Pancreas (tissue), 10 donors: ENCODE measurements around the gene AOC1. TPM values are rescaled to one million over a fixed set of nuclear protein-coding genes. Genes with fewer than 3 reads are reported as not detected.

Experiments used
- ATAC-seq, 4 donors: fragments of 200-7000 bp; cut with Tn5 transposase; one replicate each; pipeline versions ENCODE4 v1.8.0 to v1.9.1; 2020; ENCODE audit warnings: mild to moderate bottlenecking in 4 of 4, moderate library complexity in 4 of 4
- DNase-seq, 6 donors: peaks; one replicate each; pipeline ENCODE4 v3.0.0-alpha.2; 2020
- FAIRE-seq: peaks from 2 replicates; lab custom pipeline; 2012; peaks lifted over from hg19 to GRCh38; lab: Jason Lieb, UNC
- H3K27ac ChIP-seq, 4 donors: fragments of 200-600 bp; sonication (generic); 1 replicate in 3 of 4; 2 replicates in 1 of 4; pipeline versions ENCODE4 v1.5.0 to v1.8.0; 2020
- H3K27me3 ChIP-seq, 4 donors: fragments of 200-600 bp; one replicate each; pipeline ENCODE4 v1.8.0; 2021
- H3K36me3 ChIP-seq, 3 donors: fragments of 200-600 bp; sonication (generic) in 1 of 3; one replicate each; pipeline versions ENCODE4 v1.5.0 to v1.8.0; 2020 to 2021
- H3K4me1 ChIP-seq, 3 donors: fragments of 200-600 bp; one replicate each; pipeline ENCODE4 v1.8.0; 2021
- H3K4me3 ChIP-seq, 4 donors: fragments of 200-600 bp; sonication (generic) in 2 of 4; one replicate each; pipeline versions ENCODE4 v1.5.0 to v1.8.0; 2020 to 2021
- H3K9me3 ChIP-seq, 4 donors: fragments of 200-600 bp; one replicate each; pipeline ENCODE4 v1.8.0; 2021
- CTCF ChIP-seq, 4 donors: fragments of 200-600 bp; sonication (generic) in 3 of 4; IDR thresholded peaks; one replicate each; pipeline versions ENCODE4 v1.5.0 to v1.8.0; 2021; ENCODE audit warnings: antibody characterized with exemption in 4 of 4
- WGBS, 2 donors: extraction: QIAGEN DNeasy Blood & Tissue Kit; methylation state at CpG; one replicate each; pipeline ENCODE4 v1.1.7; 2013; 5-methylcytosine and 5-hydroxymethylcytosine counted together
- intact Hi-C, 3 donors: fragments of 100-400 bp; cut with DNase I; formaldehyde crosslinking; loops; one replicate each; pipeline versions ENCODE4 v1.11.1 to v1.14.2; 2022
- polyA plus RNA-seq, 2 donors: library from polyadenylated mRNA; stranded (reverse); fragments of 200-250 nt; gene quantifications; one replicate each; pipeline ENCODE4 v1.2.3, GENCODE V29; 2013
- total RNA-seq, 6 donors: library from RNA; stranded (reverse); fragmentation: NEBNext Ultra II Directional in 4 of 6; extraction: Animal tissue kit (Norgen Biotek cat#: 25700) in 4 of 6; gene quantifications; one replicate each; pipeline versions ENCODE4 v1.2.1 to v1.2.4, GENCODE V29; 2021 to 2023
- donor health status: healthy with polysubstance abuse.
- donor health status: DM: no; HTN: no; CAD: no; lungs with moderate emphysema.
- donor health status: DM: no; HTN: no; CAD: no.
- donor health status: control.
- donor health status: control.
- donor health status: Bipolar disorder and iron deficiency.
- donor health status: DM: yes; HTN: yes; CAD: no.
- donor health status: DM: no; HTN: no; CAD: no.
- donor health status: DM: no; HTN: no; CAD: no.
- donor health status: DM: yes; HTN: yes; CAD: no.

Gene AOC1
- total and polyA plus RNA-seq, 8 donors: 0.12 to 7.1 (median 0.43) TPM

GRCh38 chr7:150879345-150879744, 27.0 kb downstream of the AOC1 start:
- DNase-seq: no peak
- ATAC-seq: no peak
- H3K27me3 ChIP-seq: no peaks in the 10 kb centered on the region
- no peak for FAIRE-seq
- intact Hi-C loops: loop anchor here in 1 of 3 donors (5.0 kb wide), 1 partner anchor 92 kb away; no protein-coding TSS in a partner anchor
- H3K4me3 ChIP-seq: no peak overlapping the region
- H3K4me1 ChIP-seq: no peaks in the 10 kb centered on the region
- TF ChIP-seq CTCF (IDR thresholded peaks at IDR 0.05): no peak
- no peaks in the 10 kb centered on the region for H3K36me3 ChIP-seq
- H3K27ac ChIP-seq: no peak overlapping the region
- no peaks in the 10 kb centered on the region for H3K9me3 ChIP-seq

GRCh38 chr7:150881189-150881588, 28.9 kb downstream of the AOC1 start:
- no peaks in the 10 kb centered on the region for H3K36me3 ChIP-seq
- FAIRE-seq: no peak
- ATAC-seq: no peak
- no peak overlapping the region for H3K27ac ChIP-seq
- DNase-seq: no peak
- 75 to 82% methylated on average over 1 of the region's 1 CpG for WGBS, 2 donors
- no peak overlapping the region for H3K4me3 ChIP-seq
- no peaks in the 10 kb centered on the region for H3K27me3 ChIP-seq
- H3K9me3 ChIP-seq: no peaks in the 10 kb centered on the region
- no peak for TF ChIP-seq CTCF (IDR thresholded peaks at IDR 0.05)
- intact Hi-C loops: no loop called here
- H3K4me1 ChIP-seq: no peaks in the 10 kb centered on the region

GRCh38 chr7:150890853-150891584, 38.7 kb downstream of the AOC1 start:
- WGBS, 2 donors: 67 to 82% methylated on average over 2 of the region's 2 CpGs
- Histone ChIP-seq H3K27ac (no peak overlapping the region), H3K36me3 (no peaks in the 10 kb centered on the region), H3K4me1 (no peaks in the 10 kb centered on the region), H3K4me3 (no peak overlapping the region), H3K9me3 (no peaks in the 10 kb centered on the region), H3K27me3 (no peaks in the 10 kb centered on the region)
- DNase-seq: no peak
- TF ChIP-seq CTCF (IDR thresholded peaks at IDR 0.05): no peak
- no peak for FAIRE-seq
- no peak for ATAC-seq
- intact Hi-C loops: loop anchor here in 1 of 3 donors (10.0 kb wide), 1 partner anchor 104 kb away; the partner anchor contains the start of gene NOS3

- no peak overlapping the region for H3K4me3 ChIP-seq
- FAIRE-seq (no peak), ATAC-seq (no peak), DNase-seq (no peak)
- intact Hi-C loops: loop anchor here in 1 of 3 donors (10.0 kb wide), 1 partner anchor 103 kb away; the partner anchor contains the start of gene NOS3
- no peak for TF ChIP-seq CTCF (IDR thresholded peaks at IDR 0.05)
- H3K9me3 ChIP-seq: no peaks in the 10 kb centered on the region
- 81 to 89% methylated on average over 5 of the region's 5 CpGs for WGBS, 2 donors
- no peak overlapping the region for H3K27ac ChIP-seq
- no peaks in the 10 kb centered on the region for H3K27me3 ChIP-seq
- no peaks in the 10 kb centered on the region for H3K36me3 ChIP-seq
- no peaks in the 10 kb centered on the region for H3K4me1 ChIP-seq
Observed at GRCh38 chr7:150891740-150892139, 39.4 kb downstream of the AOC1 start.

GRCh38 chr7:150895809-150896208, 43.5 kb downstream of the AOC1 start:
- ATAC-seq: no peak
- no peaks in the 10 kb centered on the region for H3K27me3 ChIP-seq
- intact Hi-C loops: loop anchor here (5.0 to 10.0 kb wide), 2 partner anchors 91 to 99 kb away; partner anchors contain the start of gene NOS3 (in 1 of the 3)
- H3K4me1 ChIP-seq: no peaks in the 10 kb centered on the region
- TF ChIP-seq CTCF (IDR thresholded peaks at IDR 0.05): no peak
- no peak for FAIRE-seq
- whole genome bisulfite sequencing, 2 donors: 53 to 77% methylated on average over 2 of the region's 2 CpGs
- H3K36me3 ChIP-seq: no peaks in the 10 kb centered on the region
- no peak for DNase-seq
- H3K4me3 ChIP-seq: no peak overlapping the region
- H3K9me3 ChIP-seq: no peaks in the 10 kb centered on the region
- H3K27ac ChIP-seq: no peak overlapping the region
